RWPE1 (cell line): Measurements from ENCODE around the gene ABHD11.

Experiments used
- CTCF ChIA-PET: fragments of 350-600 bp; sonication (Branson Sonifier 250); formaldehyde crosslinking; extraction: SDS; loops from one replicate; lab custom pipeline; 2021; lab: Yijun Ruan, JAX
- POLR2A ChIA-PET: fragments of 400-600 bp; formaldehyde crosslinking; extraction: SDS; loops from one replicate; lab custom pipeline; 2020; ENCODE audit warnings: antibody characterized with exemption; ENCODE audit not compliant: low non-redundant PET; lab: Yijun Ruan, JAX
- DNase-seq: peaks from one replicate; pipeline ENCODE4 v3.0.0; 2012; ENCODE audit warnings: low spot score
- H3K27ac ChIP-seq: fragments of 450-650 bp; 2 replicates; pipeline ENCODE4 v1.5.1; 2017
- TF ChIP-seq, protein P1 (sequence below): fragments of 450-650 bp; conservative IDR thresholded peaks from 2 replicates; pipeline ENCODE4 v1.5.1; 2017; ENCODE audit warnings: low read depth, mild to moderate bottlenecking

The ABHD11 gene

GRCh38 chr7:73742753-73743641 lies 4.4 kb upstream of the ABHD11 start:
- CTCF ChIA-PET, result no interaction called here
- TF ChIP-seq, protein P1, sequence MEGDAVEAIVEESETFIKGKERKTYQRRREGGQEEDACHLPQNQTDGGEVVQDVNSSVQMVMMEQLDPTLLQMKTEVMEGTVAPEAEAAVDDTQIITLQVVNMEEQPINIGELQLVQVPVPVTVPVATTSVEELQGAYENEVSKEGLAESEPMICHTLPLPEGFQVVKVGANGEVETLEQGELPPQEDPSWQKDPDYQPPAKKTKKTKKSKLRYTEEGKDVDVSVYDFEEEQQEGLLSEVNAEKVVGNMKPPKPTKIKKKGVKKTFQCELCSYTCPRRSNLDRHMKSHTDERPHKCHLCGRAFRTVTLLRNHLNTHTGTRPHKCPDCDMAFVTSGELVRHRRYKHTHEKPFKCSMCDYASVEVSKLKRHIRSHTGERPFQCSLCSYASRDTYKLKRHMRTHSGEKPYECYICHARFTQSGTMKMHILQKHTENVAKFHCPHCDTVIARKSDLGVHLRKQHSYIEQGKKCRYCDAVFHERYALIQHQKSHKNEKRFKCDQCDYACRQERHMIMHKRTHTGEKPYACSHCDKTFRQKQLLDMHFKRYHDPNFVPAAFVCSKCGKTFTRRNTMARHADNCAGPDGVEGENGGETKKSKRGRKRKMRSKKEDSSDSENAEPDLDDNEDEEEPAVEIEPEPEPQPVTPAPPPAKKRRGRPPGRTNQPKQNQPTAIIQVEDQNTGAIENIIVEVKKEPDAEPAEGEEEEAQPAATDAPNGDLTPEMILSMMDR, result no peak
- no peak for DNase-seq
- peak overlapping the region; percentile 27 for H3K27ac ChIP-seq
- POLR2A ChIA-PET, result no interaction called here

DNA sequence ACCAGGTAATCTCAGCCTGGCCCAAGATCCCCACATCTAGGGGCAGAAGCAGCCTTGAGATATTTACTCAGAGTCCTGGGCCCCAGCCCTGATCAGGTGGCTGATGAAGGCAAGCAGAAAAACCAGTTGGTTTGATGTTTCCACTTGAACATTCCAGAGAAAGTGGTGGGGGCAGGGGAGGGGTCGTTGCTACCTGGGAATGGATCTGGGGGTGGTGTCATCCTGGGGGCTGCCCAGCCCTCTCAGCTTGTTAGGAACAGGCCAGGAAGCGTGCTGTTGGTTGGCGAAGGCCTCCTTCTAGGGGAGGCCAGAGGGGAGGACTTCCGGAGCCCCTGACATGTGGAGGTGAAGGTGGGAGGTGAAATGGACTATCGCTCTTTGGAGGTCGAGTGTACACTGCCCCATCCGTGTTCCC lies 3.7 kb upstream of the ABHD11 start:
- peak overlapping the region; percentile 27; the same call in 1 of the 2 replicates for H3K27ac ChIP-seq
- POLR2A ChIA-PET, result no interaction called here
- TF ChIP-seq, protein P1, result no peak
- CTCF ChIA-PET, result interaction anchor here (0.7 kb wide), 1 partner anchor 17 kb away, joined by 3 read pairs; no protein-coding TSS in a partner anchor
- DNase-seq, result no peak

DNA sequence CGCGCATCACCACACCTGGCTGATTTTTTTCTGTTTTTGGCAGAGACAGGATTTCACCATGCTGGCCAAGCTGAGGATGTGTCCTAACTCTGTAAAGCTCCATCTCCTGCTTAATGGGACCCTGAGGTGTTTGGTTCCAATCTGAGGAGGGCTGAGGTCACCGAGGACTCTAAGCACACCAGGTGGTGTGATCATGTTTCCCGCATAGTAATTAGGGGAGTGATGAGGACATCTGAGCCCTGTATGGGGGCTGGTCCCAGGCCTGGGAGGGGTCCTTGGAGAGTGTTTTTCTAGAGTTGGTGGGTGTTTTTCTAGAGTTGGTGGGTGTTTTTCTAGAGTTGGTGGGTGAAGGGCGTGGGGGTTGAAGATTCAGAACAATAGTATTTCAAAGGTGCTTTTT lies 3.0 kb upstream of the ABHD11 start:
- POLR2A ChIA-PET, result interaction anchor here (0.6 to 0.7 kb wide), 2 partner anchors 85 to 401 kb away, joined by 3 to 6 read pairs; no protein-coding TSS in a partner anchor
- CTCF ChIA-PET, result interaction anchor here (0.6 to 0.7 kb wide), 3 partner anchors 12 to 354 kb away, joined by 3 to 5 read pairs (median 3); no protein-coding TSS in a partner anchor
- DNase-seq, result no peak
- TF ChIP-seq, protein P1, result no peak
- peak overlapping the region; percentile 93; the same call in 1 of the 2 replicates for H3K27ac ChIP-seq

DNA sequence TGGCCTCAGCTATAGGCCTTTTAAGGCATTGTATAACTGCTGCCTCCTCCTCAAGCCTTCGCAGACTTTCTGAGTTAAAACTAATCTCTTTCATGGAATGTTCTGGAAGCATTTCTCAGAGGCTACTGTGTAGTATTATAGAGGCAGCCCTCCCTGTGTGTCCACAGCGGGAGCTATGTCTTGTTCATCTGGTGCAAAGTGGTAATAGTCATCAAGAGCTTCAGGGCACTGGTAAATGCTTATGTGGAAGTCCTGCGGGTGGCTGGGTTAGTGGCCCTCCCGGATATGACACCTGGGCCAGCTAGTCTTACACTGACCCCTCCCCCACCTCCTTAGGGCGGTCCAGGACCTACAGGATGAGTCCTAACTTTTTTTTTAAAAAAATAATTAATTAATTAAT lies 2.2 kb upstream of the ABHD11 start:
- TF ChIP-seq, protein P1, result no peak
- DNase-seq, result no peak
- CTCF ChIA-PET, result interaction anchor here (0.6 to 0.7 kb wide), 3 partner anchors 12 to 92 kb away, joined by 3 to 4 read pairs (median 3); no protein-coding TSS in a partner anchor
- H3K27ac ChIP-seq, result peak overlapping the region; percentile 93
- POLR2A ChIA-PET, result no interaction called here

DNA sequence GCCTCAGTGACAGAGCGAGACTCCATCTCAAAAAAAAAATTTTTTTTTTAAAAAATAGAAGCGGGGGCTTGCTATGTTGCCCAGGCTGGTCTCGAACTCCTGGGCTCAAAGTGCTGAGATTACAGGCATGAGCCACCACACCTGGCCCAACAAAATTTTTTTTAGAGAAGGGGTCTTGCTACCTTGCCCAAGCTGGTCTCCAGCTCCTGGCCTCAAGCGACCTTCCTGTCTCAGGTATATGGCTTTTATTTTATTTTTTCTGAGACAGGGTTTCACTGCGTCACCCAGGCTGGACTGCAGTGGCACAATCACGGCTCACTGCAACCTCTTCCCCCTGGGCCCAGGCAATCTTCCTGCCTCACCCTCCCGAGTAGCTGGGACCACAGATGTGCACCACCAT lies 1.6 kb upstream of the ABHD11 start:
- POLR2A ChIA-PET, result no interaction called here

GRCh38 chr7:73739387-73739767 lies 775 bp upstream of the ABHD11 start:
- POLR2A ChIA-PET, result interaction anchor here (0.6 to 1.0 kb wide), 3 partner anchors 61 to 207 kb away, joined by 4 to 8 read pairs (median 4); no protein-coding TSS in a partner anchor
- CTCF ChIA-PET, result interaction anchor here (0.6 kb wide), 1 partner anchor 95 kb away, joined by 4 read pairs; no protein-coding TSS in a partner anchor
- no peak for DNase-seq
- peak overlapping the region; percentile 93 for H3K27ac ChIP-seq
- TF ChIP-seq, protein P1, result no peak

More for the DNA sequence above, 1.6 kb upstream of the ABHD11 start:
- no peak for DNase-seq
- peak overlapping the region; percentile 93 for H3K27ac ChIP-seq
- CTCF ChIA-PET, result interaction anchor here (0.6 to 0.7 kb wide), 4 partner anchors 22 to 92 kb away, joined by 3 to 4 read pairs (median 3); no protein-coding TSS in a partner anchor
- TF ChIP-seq, protein P1, result no peak
